Metanephros (tissue), 1 donor: ENCODE measurements around the gene COL2A1. TPM values are rescaled to one million over a fixed set of nuclear protein-coding genes. Genes with fewer than 3 reads are reported as not detected.

Experiments
- total RNA-seq: library from RNA; depleted of rRNA; stranded (reverse); fragments of >200 nt; gene quantifications from one replicate; pipeline ENCODE4 v1.2.3, GENCODE V29; 2014

The COL2A1 gene
- total RNA-seq, result 29.5 TPM

DNA sequence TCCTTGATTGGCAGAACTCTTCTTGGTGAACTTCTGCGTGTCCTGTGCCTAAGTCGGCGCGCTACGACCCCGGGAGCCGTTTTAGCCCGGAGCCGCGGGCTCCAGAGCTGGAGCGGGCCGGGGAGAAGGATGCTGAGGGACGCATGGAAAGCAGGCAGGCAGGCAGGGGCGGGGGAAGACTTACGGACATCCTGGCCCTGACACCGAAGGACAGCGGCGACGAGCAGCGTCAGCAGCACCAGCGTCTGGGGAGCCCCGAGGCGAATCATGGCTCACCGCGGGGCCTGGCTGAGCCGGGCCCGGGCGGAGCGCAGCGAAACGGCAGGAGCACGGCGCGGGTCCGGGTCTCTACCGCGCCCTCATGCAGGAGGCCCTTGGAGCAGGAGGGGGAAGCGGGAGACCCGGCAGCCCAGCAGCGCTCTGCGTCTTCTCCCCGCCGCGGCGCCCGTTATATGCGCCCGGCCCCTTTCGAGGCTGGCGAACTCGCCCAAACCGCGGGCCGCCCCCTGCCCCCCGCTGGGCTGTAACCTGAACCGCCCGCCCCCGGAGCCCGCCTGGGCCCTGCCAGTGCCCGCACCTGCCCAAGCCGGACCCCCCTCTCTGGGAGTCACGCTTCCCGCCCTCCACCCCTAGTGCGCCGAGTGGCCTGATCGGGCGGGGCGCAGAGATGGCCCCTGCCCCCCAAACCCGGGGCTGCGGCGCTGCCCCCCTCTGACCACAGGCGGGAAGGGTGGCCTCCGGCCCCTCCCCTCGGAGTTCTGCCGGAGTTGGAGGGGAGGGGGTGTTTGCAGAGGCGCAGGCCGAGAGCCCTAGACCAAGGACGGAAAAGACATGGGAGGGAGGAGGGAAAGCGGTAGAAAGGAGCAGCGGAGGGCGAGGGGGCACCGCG lies at the start of gene COL2A1:
Gene COL2A1 (minus strand): TSS at position 424 of the 889 bp plus-strand sequence. CDS start 155 bp downstream, at position 269.

DNA sequence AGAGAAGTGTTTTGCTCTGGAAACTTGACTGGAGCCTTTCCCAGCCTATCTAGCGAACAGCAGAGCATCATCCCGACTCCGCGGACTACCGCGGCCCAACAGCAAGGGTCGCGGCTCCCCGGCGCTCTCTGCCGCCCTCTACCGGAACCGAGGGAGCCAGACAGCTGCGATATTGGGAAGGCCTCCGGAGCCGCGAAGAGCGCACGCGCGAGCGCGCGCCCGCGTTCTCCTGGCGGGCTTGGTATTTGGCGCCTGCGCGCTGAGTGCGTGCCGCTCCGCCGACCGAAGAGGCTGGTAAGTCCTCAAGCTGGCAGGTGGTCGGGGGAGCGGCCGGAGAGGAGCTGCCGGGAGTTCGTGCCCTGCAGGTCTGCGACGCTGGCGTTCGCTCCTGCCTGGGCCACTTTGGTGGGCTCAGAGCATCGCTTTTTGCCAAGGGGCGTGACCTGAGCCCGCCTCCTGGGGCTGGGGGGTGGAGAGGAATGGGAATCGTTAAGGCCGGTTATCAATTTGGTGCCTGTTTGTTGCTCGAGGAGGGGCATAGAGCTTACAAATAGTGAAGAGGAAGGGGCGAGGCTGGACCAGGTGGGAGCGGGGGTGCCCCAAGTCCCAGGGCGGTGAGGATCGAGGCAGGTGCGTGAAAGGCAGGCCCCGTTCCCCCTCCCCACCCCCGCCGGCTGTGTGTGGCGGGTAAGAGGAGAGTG lies 40.8 kb downstream of the COL2A1 start, which contains the start of gene TMEM106C:
Gene TMEM106C (plus strand): TSS at position 257 of the 701 bp plus-strand sequence. CDS start 641 bp downstream, outside the sequence.

Other genes with a start within 250 kb of the COL2A1 start
- 46.5 TPM for gene RAPGEF3, start 245.6 kb downstream of the COL2A1 start, total RNA-seq
- gene SLC48A1, start 231.2 kb downstream of the COL2A1 start, total RNA-seq, result 30.6 TPM
- gene HDAC7, start 184.6 kb downstream of the COL2A1 start, total RNA-seq, result 78.6 TPM
- 2.7 TPM for gene VDR, start 99.5 kb downstream of the COL2A1 start, total RNA-seq
- gene TMEM106C, start 40.9 kb downstream of the COL2A1 start, total RNA-seq, result 111 TPM
- 34.0 TPM for gene SENP1, start 101.6 kb upstream of the COL2A1 start, total RNA-seq
- 122 TPM for gene PFKM, start 114.9 kb upstream of the COL2A1 start, total RNA-seq
- gene ASB8, start 153.0 kb upstream of the COL2A1 start, total RNA-seq, result 28.8 TPM
- 0.53 TPM for gene CCDC184, start 179.2 kb upstream of the COL2A1 start, total RNA-seq
- gene OR10AD1, start 198.8 kb upstream of the COL2A1 start, total RNA-seq, result not detected